NT2/D1 (cell line): ENCODE results near the gene RNF14.

Experiments used
- SUZ12 ChIP-seq: IDR thresholded peaks from 2 replicates; pipeline ENCODE4 v1.6.1; 2011; ENCODE audit not compliant: insufficient read length, insufficient read depth; ENCODE audit errors: extremely low read depth
- YY1 ChIP-seq: IDR thresholded peaks from 2 replicates; pipeline ENCODE4 v1.6.1; 2011; ENCODE audit not compliant: insufficient read length, insufficient read depth

GRCh38 chr5:141923448-141924313, 45.2 kb upstream of the RNF14 start, which contains the start of gene DELE1:
- TF ChIP-seq SUZ12 (no peak), YY1 (no peak)
